Superior temporal gyrus (tissue), 1 donor: ENCODE results near the gene ZNF410.

Source experiments
- DNase-seq: peaks from one replicate; pipeline ENCODE4 v3.0.0-alpha.2; 2016; ENCODE audit errors: extremely low spot score

The ZNF410 gene

DNA sequence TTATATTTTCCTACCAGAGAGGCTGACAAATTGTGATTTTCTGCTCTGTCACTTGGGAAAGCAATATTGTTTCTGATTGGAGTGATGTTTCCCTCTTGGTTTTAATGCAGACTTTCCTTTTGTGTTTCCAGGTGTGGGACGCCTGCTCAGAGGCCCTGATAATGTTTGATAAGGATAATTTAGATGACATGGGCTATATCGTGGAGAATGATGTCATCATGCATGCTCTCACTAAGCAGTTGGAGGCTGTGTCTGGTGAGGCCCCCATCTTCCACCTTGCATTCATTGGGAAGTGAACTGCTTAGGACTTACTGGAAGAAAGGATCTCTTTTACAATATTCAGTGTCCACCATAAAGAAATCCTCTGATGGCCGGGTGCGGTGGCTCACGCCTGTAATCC is 69.0 kb downstream of the ZNF410 start:
- DNase-seq: no peak

DNA sequence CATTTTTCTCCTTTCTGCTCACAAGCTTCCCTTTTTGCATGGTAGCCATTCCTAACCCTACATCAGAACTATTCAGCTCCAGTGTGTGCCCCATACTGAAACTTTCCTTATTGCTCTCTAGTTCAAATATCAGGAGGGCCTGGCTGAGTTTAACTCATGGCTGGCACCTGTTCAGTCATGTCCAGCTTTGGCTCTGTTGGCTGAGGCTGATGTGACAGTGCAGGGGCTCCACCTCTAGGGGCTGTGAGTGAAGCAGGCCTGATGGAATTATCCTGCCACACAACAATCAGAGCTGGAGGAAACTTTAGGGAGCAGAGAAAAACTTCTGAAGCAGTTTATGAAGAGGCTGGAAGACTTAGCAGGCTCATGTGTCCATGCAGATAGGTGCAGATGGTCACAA is 71.9 kb downstream of the ZNF410 start:
- no peak for DNase-seq

DNA sequence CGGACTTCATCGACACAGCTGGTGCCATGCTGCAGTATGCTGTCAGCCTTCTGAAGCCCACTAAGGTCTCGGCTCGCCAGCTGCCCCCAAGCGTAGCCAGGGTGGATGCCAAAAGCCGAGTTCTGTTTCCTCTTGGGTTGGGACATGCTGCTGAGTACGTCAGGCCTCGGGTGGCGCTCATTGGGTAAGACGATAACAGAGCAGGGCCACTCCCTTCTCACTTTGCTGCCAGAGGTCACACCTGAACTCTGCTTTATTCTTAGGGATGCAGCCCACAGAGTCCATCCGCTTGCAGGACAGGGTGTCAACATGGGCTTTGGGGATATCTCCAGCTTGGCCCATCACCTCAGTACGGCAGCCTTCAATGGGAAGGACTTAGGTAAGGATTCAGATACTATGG is 74.5 kb downstream of the ZNF410 start:
- no peak for DNase-seq

DNA sequence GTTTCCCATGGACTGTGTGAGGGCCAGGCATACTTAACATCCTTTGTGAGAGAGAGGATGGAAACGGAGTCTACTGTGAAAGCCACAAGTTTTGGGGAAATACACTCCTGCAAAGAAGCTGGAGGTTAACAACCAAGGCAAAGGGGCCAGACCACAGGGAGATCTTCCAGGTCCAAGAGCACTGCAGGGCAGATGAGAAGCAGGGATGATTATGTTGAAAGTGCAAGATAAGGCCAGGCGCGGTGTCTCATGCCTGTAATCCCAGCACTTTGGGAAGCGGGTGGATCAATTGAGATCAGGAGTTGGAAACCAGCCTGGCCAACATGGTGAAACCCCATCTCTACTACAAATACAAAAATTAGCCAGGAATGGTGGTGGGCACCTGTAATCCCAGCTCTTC is 78.6 kb downstream of the ZNF410 start:
- no peak for DNase-seq

DNA sequence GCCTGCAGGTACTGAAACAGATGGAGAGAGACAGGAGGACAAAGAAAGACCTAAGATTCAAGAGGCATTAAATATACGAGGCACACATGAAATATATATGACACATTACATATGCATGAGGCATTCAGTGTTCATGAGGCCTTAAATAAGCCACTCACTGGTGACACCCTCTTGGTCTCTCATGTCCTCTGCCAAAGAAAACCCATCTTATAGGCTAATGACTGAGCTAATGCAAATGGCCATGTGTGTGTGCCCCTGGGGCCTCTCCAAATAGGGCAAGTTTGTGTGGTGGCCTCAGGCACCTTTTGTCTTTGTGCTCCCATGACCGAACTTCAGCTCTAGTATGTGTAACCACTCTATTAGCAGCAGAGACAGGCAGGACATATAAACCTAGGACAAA is 82.2 kb downstream of the ZNF410 start:
- DNase-seq: no peak

DNA sequence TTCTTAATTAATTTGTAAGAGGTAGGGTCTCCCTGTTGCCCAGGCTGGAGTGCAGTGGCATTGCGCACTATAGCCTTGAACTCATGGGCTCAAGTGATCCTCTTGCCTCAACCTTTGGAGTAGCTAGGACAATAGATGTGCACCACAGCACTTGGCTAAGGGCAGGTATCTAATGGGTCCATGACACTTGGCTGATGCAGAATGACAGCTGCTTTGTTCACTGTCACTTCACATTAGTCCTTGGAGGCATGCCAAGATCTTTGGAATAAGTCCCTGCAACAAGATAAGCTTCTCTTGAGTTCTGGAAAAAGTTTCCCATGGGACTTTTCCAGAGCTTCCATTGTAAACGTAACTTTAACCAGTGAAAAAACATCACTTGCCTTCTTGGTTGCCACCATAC is 86.8 kb downstream of the ZNF410 start:
- no peak for DNase-seq

DNA sequence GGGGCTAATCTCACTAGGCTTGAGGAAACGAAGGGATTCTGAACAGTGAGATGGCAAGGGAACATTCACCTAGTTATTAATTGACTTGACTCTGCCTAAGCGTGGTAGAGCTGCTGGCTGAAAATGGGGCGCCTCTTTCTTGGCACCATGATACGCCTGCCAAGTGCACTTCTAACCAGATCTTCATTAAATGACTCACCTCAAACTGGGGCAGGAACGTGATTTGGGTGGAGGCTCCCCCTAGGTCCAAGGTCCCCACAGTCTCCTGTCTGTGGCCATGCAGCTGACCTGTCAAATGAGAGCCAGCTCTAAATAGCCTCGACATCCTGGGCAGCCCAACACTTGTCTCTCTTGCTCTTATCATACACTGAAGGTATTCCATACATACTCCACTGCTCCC is 89.5 kb downstream of the ZNF410 start:
- no peak for DNase-seq

DNA sequence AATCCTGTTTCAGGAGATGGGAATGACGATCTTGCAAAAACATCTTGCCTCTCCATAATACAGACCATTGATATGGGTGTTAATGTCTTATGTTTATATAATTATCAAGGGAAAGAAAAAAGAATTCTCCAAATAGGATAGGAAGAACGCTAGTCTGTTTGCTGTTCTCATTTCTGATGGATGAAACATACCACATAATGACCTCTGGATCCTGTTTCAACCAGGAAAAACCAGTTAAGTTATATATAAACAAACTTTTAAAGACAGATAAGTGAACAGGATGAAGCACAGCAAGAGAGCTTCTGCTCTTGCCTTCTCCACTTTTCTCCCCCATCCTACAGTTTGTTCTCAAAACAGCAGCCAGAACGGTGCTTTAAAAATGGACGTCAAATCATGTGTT is 91.2 kb downstream of the ZNF410 start:
- DNase-seq: no peak
